Stimulated activated CD4-positive, alpha-beta T cell treated with anti-CD3 and anti-CD28 coated beads, Interleukin-15, amount 100 ng/mL, for 1 hour (primary cell): ENCODE measurements around the gene FAT1.
A peak's percentile ranks its signal among the peaks of the same experiment; 100 is the strongest.

Source experiments
- DNase-seq, 2 donors: peaks; one replicate each; pipeline ENCODE4 v3.0.0-alpha.2; 2020; ENCODE audit warnings: low read depth in 1 of 2, low spot score in 1 of 2

FAT1 gene

DNA sequence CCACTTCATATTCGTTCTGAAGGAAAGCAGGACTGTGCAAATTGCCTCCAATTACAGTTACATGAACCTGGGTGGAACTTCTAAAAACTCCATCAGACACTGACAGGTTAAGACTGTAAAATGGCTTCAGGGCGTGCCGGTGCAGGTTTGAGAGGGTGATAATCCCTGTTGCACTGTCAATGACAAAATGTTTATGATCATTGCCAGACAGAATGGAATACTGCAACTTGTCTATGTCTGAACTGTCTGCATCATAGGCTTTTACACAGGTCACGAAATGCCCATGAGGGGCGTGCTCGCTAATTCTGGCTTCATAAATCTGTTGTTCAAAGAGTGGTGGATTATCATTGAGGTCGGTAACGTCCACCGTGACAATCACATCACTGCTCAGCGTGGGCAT, 104.6 kb downstream of the FAT1 start:
- DNase-seq, result no peak

GRCh38 chr4:186617921-186618320, 105.7 kb downstream of the FAT1 start:
- DNase-seq, result no peak

DNA sequence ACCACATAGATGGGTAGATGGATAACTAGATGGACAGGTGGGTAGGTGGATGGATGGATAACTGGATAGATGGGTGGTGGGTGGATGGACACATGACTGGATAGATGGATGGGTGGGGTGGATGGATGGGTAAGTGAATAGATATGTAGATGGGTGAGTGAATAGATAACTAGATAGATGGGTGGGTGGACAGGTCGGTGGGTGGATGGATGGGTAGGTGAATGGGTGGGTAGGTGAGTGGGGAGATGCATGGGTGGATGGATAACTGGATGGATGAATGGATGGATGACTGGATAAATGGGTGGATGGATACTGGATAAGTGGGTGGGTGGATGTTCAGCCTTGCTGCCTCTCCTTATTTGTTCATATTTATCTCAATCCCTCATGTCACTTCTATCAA, 116.2 kb downstream of the FAT1 start:
- DNase-seq, result no peak

- no peak for DNase-seq
Observed at GRCh38 chr4:186606591-186606992, 117.1 kb downstream of the FAT1 start.

DNA sequence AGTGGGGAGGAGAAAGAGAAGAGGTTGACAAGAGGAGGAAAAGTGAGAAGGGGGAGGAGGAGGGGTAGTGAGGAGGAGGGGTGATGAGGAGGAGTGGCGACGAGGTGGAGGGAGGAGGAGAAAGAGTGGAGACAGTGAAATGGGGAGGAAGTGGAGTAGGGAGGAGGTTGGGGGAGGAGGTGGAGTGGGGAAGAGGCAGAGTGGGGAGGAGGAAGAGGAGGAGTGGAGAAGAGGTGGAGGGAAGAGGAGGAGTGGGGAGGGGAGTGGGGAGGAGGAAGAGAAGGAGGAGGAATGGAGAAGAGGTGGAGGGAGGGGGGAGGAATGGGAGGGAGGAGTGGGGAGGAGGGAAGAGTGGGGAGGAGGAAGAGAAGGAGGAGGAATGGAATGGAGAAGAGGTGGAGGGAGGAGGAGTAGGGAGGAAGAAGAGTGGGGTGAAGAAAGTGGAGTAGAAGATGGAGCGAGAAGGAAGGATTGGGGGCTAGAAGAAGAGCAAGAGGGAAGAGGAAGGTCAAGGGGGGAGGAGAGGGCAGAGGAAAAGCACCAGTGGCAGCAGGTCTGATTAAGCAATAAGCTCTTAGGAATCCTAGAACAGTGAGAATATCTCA, 118.3 kb downstream of the FAT1 start:
- DNase-seq, result no peak

DNA sequence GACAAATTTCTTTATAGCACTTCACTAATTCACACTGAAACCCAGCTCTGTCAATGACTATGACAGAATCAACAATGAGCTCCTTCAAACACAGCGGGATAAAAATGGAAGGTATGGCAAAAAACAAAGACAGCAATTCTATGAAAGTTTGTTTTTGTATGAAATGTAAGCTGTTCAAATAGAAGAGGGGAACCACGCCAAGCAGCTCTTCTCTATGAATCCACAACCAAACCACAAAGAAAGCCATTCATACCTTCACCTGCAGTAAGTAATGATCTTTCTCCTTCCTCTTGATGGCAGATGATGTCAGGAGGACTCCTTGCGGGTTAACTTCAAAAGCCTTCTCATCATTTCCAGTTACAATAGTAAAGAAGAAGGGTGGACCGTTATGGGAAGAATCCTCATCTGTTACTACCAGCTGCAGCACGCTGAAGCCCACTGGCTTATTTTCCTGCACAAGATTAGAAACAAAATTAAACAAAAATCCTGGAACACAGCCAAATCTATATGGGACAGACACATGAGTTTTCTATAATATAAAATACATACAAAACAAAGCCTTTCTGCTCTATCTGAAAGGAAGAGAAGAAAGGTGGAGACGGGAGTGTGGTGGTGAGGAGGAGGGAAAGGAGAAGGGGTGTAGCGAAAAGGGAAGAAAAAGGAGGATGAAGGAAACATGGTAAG, 119.4 kb downstream of the FAT1 start:
- no peak for DNase-seq

GRCh38 chr4:186602978-186603377, 120.7 kb downstream of the FAT1 start:
- DNase-seq, result no peak

- DNase-seq, result no peak
Observed at GRCh38 chr4:186599483-186599882, 124.2 kb downstream of the FAT1 start.

- DNase-seq, result no peak
Observed at GRCh38 chr4:186598686-186599085, 125.0 kb downstream of the FAT1 start.

GRCh38 chr4:186596850-186597390, 126.7 kb downstream of the FAT1 start:
- DNase-seq, result no peak

DNA sequence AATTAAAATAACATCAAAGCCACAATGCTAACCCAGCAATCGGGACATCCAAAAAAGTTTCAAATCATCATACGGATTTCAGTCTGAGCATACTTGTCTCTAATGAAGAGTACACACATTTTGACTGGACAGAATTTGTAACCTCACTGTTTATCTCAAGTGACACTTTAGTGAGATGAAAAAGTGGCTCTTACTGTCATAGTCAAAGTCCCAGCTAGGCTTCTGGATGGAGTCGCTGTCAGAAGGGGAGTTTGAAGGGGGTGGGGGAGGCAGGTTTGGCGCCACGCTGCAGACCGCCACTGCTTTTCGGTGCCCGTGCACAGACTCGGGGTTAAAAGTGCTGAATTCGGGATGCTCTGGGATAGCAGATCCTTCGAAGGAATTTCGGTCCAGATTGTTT, 127.3 kb downstream of the FAT1 start:
- DNase-seq, result no peak

GRCh38 chr4:186593587-186593973, 130.1 kb downstream of the FAT1 start:
- DNase-seq, result no peak

DNA sequence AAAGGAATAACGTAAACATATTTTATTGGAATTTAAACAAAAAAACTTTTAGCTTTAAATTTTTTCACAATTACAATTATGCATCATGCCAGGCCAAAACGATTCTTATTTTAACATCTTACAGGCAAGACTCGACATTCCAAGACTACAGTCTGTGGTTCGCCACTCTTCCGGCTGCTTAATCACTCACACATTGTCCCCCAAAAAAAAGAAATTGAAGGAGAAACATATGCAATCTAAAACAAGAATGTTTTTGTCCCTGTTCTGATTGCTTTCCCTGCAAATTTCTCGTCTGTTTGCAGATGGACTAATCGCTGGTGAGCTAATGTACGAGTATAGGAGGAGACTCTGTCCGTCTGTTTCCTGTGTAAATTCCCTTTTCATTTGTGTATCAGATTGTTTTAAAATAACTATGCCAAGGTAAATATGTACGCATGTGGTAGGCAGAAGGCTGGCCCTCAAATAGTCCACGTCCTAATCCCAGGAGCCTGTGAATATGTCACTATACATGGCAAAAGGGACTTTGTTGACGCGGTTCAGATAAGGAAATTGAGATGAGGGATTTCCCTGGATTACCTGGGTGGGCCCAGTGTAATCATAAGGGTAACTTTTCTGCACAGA, 130.6 kb downstream of the FAT1 start:
- no peak for DNase-seq

DNA sequence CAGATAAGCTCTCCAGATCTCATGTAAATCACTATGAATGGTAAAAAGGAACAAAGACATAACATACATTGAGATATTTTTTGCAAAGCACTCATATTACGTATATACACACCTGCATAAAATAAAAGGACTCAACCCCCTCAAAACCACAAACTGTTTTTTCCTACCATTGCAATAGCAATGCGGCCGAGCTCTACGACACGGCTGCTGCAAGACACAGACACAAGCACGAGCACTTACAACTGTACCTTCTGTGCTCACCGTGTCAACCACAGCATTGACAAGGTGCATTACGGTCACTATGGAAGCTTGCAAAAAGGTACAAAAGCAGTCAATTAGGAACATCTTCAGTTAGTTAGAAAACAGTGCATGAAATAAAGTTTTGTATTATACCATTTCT, 131.2 kb downstream of the FAT1 start:
- no peak for DNase-seq

DNA sequence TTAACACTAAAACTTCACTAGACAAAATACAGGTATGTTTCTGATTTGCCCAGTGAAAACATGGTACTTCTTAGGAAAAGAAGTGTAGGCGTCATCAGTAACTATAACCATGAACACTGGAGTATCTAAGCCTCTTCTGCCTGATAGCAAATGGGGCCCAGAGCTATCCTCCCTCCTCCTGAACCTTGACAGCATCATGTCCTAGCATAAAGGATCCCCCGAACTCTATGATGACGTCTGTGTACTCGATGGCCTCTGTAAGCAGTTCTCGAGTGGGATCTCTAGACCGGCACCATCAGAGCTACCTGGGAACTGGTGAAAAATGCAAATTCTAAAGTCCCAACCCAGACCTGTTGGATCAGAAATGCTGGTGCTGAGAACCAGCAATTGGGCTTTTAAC, 132.0 kb downstream of the FAT1 start:
- no peak for DNase-seq

GRCh38 chr4:186588503-186588902, 135.2 kb downstream of the FAT1 start:
- DNase-seq, result no peak

DNA sequence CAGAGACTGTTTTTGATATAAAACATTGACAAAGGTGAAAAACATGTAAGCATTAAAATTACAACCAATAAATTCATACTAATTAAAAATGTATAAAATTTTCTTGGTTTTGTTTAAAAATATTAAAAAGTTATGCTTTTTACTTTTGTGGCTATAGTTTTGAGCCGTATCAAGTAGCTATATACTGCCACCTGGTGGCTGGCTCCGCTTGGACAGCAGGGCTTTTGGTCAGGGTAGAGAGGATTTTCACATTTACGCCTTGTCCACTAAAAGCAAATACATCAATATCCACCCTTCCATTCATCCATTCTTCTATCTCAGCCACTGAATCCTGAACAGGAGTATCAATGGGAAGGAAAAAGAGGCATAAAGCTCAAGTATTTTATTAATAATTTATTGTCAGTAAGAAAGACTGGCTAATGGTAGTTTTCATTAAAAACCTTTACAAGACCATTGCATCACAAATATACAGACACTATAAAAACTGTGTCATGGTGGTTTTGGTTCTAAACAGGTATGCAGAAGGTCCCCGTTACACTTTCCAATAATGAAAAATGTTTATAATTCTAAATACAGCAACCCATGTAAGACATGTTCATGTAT, 136.1 kb downstream of the FAT1 start:
- DNase-seq, result peak in 1 of 2 donors; percentile 33

- DNase-seq, result no peak
Observed at GRCh38 chr4:186586205-186586604, 137.5 kb downstream of the FAT1 start.

DNA sequence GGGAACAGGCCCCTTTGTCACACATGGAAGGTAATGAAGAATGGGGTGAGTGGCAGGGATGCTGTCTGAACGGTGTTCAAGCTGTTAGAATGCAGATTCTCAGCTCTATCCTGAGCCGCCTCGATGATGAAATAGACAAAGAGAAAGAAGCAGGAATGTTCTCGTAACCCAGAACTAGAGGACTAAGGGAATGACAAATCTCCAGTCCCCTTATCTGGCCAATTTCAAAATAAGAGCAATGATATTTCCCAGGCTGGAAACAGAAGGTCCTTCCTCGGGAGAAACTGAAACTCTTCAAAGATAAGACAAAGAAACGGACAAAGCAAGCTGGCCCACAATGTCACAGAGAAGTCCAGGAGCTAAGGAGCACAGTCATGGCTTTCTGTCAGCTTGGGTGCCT, 138.7 kb downstream of the FAT1 start:
- no peak for DNase-seq

DNA sequence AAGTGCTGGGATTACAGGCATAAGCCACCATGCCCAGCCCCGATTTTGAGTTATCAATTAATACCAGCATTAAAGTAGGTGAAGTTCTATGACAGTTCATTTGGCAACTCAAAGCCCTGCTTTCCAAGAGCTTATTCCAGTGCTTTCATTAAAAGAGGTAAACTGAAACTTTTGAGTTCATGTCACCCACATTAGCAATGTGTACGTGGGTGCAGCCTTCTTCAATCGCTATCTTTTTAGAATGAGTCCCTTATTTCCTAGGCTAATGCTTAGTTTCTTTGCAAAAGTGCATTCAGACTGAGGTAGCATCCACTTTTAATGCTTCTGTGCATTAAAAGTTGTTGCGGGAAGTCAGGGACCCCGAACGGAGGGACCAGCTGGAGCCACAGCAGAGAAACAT, 142.2 kb downstream of the FAT1 start:
- DNase-seq, result no peak

GRCh38 chr4:186580669-186581068, 143.0 kb downstream of the FAT1 start:
- no peak for DNase-seq
